Measurements from ENCODE around the gene CAMTA1.

CAMTA1 gene

GRCh38 chr1:7624791-7625355, 839.6 kb downstream of the CAMTA1 start:
- no peaks in the 10 kb centered on the region for H3K9me3 ChIP-seq (ENCODE audit: control insufficient read depth, low read length)
- no peak overlapping the region for H3K27ac ChIP-seq (ENCODE audit: low read depth, low read length, severe bottlenecking)
- WGBS, 2 experiments (ENCODE audit: insufficient coverage in 2 of 2): 90 to 95% methylated on average over 6 to 7 of the region's 7 CpGs
- H3K4me1 ChIP-seq (ENCODE audit: control insufficient read depth, insufficient read depth, low read length, poor library complexity, severe bottlenecking): no peaks in the 10 kb centered on the region
- H3K4me3 ChIP-seq (ENCODE audit: extremely low read depth, insufficient read depth, low read length, poor library complexity, severe bottlenecking): no peak overlapping the region
- no peaks in the 10 kb centered on the region for H3K36me3 ChIP-seq (ENCODE audit: control insufficient read depth, insufficient read depth, low read length)

- Histone ChIP-seq H3K36me3 (ENCODE audit: control insufficient read depth, insufficient read depth, low read length) (no peaks in the 10 kb centered on the region), H3K27ac (ENCODE audit: low read depth, low read length, severe bottlenecking) (no peak overlapping the region), H3K9me3 (ENCODE audit: control insufficient read depth, low read length) (no peaks in the 10 kb centered on the region), H3K4me3 (ENCODE audit: extremely low read depth, insufficient read depth, low read length, poor library complexity, severe bottlenecking) (no peak overlapping the region), H3K4me1 (ENCODE audit: control insufficient read depth, insufficient read depth, low read length, poor library complexity, severe bottlenecking) (no peaks in the 10 kb centered on the region)
- WGBS, 2 experiments (ENCODE audit: insufficient coverage in 2 of 2): 92 to 96% methylated on average over 8 to 12 of the region's 12 CpGs
Measured at GRCh38 chr1:7625401-7625800, 840.1 kb downstream of the CAMTA1 start.

- 88 to 93% methylated on average over 4 of the region's 4 CpGs for WGBS, 2 experiments (ENCODE audit: insufficient coverage in 2 of 2)
- Histone ChIP-seq H3K4me3 (ENCODE audit: extremely low read depth, insufficient read depth, low read length, poor library complexity, severe bottlenecking) (no peak overlapping the region), H3K9me3 (ENCODE audit: control insufficient read depth, low read length) (no peaks in the 10 kb centered on the region), H3K36me3 (ENCODE audit: control insufficient read depth, insufficient read depth, low read length) (no peaks in the 10 kb centered on the region), H3K4me1 (ENCODE audit: control insufficient read depth, insufficient read depth, low read length, poor library complexity, severe bottlenecking) (no peaks in the 10 kb centered on the region), H3K27ac (ENCODE audit: low read depth, low read length, severe bottlenecking) (no peak overlapping the region)
Measured at GRCh38 chr1:7628273-7628672, 843.0 kb downstream of the CAMTA1 start.

- H3K4me3 ChIP-seq (ENCODE audit: extremely low read depth, insufficient read depth, low read length, poor library complexity, severe bottlenecking): no peak overlapping the region
- no peaks in the 10 kb centered on the region for H3K36me3 ChIP-seq (ENCODE audit: control insufficient read depth, insufficient read depth, low read length)
- no peak overlapping the region for H3K27ac ChIP-seq (ENCODE audit: low read depth, low read length, severe bottlenecking)
- H3K4me1 ChIP-seq (ENCODE audit: control insufficient read depth, insufficient read depth, low read length, poor library complexity, severe bottlenecking): no peaks in the 10 kb centered on the region
- 92 to 98% methylated on average over 7 to 8 of the region's 8 CpGs for WGBS, 2 experiments (ENCODE audit: insufficient coverage in 2 of 2)
- H3K9me3 ChIP-seq (ENCODE audit: control insufficient read depth, low read length): no peaks in the 10 kb centered on the region
Measured at GRCh38 chr1:7629011-7629410, 843.8 kb downstream of the CAMTA1 start.

GRCh38 chr1:7629465-7630195, 844.4 kb downstream of the CAMTA1 start:
- Histone ChIP-seq H3K4me1 (ENCODE audit: control insufficient read depth, insufficient read depth, low read length, poor library complexity, severe bottlenecking) (no peaks in the 10 kb centered on the region), H3K9me3 (ENCODE audit: control insufficient read depth, low read length) (no peaks in the 10 kb centered on the region), H3K36me3 (ENCODE audit: control insufficient read depth, insufficient read depth, low read length) (no peaks in the 10 kb centered on the region), H3K27ac (ENCODE audit: low read depth, low read length, severe bottlenecking) (no peak overlapping the region), H3K4me3 (ENCODE audit: extremely low read depth, insufficient read depth, low read length, poor library complexity, severe bottlenecking) (no peak overlapping the region)
- 90 to 92% methylated on average over 21 to 22 of the region's 22 CpGs for WGBS, 2 experiments (ENCODE audit: insufficient coverage in 2 of 2)

GRCh38 chr1:7630378-7630777, 845.1 kb downstream of the CAMTA1 start:
- Histone ChIP-seq H3K9me3 (ENCODE audit: control insufficient read depth, low read length) (no peaks in the 10 kb centered on the region), H3K4me1 (ENCODE audit: control insufficient read depth, insufficient read depth, low read length, poor library complexity, severe bottlenecking) (no peaks in the 10 kb centered on the region), H3K36me3 (ENCODE audit: control insufficient read depth, insufficient read depth, low read length) (no peaks in the 10 kb centered on the region), H3K4me3 (ENCODE audit: extremely low read depth, insufficient read depth, low read length, poor library complexity, severe bottlenecking) (no peak overlapping the region), H3K27ac (ENCODE audit: low read depth, low read length, severe bottlenecking) (no peak overlapping the region)
- WGBS, 2 experiments (ENCODE audit: insufficient coverage in 2 of 2): 91 to 97% methylated on average over 3 to 4 of the region's 8 CpGs

- WGBS, 2 experiments (ENCODE audit: insufficient coverage in 2 of 2): 91 to 96% methylated on average over 5 to 12 of the region's 16 CpGs
- no peak overlapping the region for H3K4me3 ChIP-seq (ENCODE audit: extremely low read depth, insufficient read depth, low read length, poor library complexity, severe bottlenecking)
- no peaks in the 10 kb centered on the region for H3K36me3 ChIP-seq (ENCODE audit: control insufficient read depth, insufficient read depth, low read length)
- no peak overlapping the region for H3K27ac ChIP-seq (ENCODE audit: low read depth, low read length, severe bottlenecking)
- H3K9me3 ChIP-seq (ENCODE audit: control insufficient read depth, low read length): no peaks in the 10 kb centered on the region
- H3K4me1 ChIP-seq (ENCODE audit: control insufficient read depth, insufficient read depth, low read length, poor library complexity, severe bottlenecking): no peaks in the 10 kb centered on the region
Measured at GRCh38 chr1:7632176-7632575, 846.9 kb downstream of the CAMTA1 start.

GRCh38 chr1:7632681-7633080, 847.4 kb downstream of the CAMTA1 start:
- H3K4me1 ChIP-seq (ENCODE audit: control insufficient read depth, insufficient read depth, low read length, poor library complexity, severe bottlenecking): no peaks in the 10 kb centered on the region
- 81 to 83% methylated on average over 7 to 9 of the region's 9 CpGs for WGBS, 2 experiments (ENCODE audit: insufficient coverage in 2 of 2)
- H3K9me3 ChIP-seq (ENCODE audit: control insufficient read depth, low read length): no peaks in the 10 kb centered on the region
- H3K4me3 ChIP-seq (ENCODE audit: extremely low read depth, insufficient read depth, low read length, poor library complexity, severe bottlenecking): no peak overlapping the region
- H3K36me3 ChIP-seq (ENCODE audit: control insufficient read depth, insufficient read depth, low read length): no peaks in the 10 kb centered on the region
- no peak overlapping the region for H3K27ac ChIP-seq (ENCODE audit: low read depth, low read length, severe bottlenecking)

GRCh38 chr1:7633506-7634245, 848.4 kb downstream of the CAMTA1 start:
- WGBS, 2 experiments (ENCODE audit: insufficient coverage in 2 of 2): 95% methylated on average over 22 to 24 of the region's 25 CpGs
- no peaks in the 10 kb centered on the region for H3K36me3 ChIP-seq (ENCODE audit: control insufficient read depth, insufficient read depth, low read length)
- H3K4me3 ChIP-seq (ENCODE audit: extremely low read depth, insufficient read depth, low read length, poor library complexity, severe bottlenecking): no peak overlapping the region

GRCh38 chr1:7634546-7635240, 849.4 kb downstream of the CAMTA1 start:
- Histone ChIP-seq H3K4me3 (ENCODE audit: extremely low read depth, insufficient read depth, low read length, poor library complexity, severe bottlenecking) (no peak overlapping the region), H3K27ac (ENCODE audit: low read depth, low read length, severe bottlenecking) (no peak overlapping the region)

More at GRCh38 chr1:7633506-7634245, 848.4 kb downstream of the CAMTA1 start:
- Histone ChIP-seq H3K27ac (ENCODE audit: low read depth, low read length, severe bottlenecking) (no peak overlapping the region), H3K9me3 (ENCODE audit: control insufficient read depth, low read length) (no peaks in the 10 kb centered on the region), H3K4me1 (ENCODE audit: control insufficient read depth, insufficient read depth, low read length, poor library complexity, severe bottlenecking) (no peaks in the 10 kb centered on the region)

More at GRCh38 chr1:7634546-7635240, 849.4 kb downstream of the CAMTA1 start:
- H3K4me1 ChIP-seq (ENCODE audit: control insufficient read depth, insufficient read depth, low read length, poor library complexity, severe bottlenecking): no peaks in the 10 kb centered on the region
- WGBS, 2 experiments (ENCODE audit: insufficient coverage in 2 of 2): 91 to 97% methylated on average over 8 to 9 of the region's 13 CpGs
- H3K36me3 ChIP-seq (ENCODE audit: control insufficient read depth, insufficient read depth, low read length): no peaks in the 10 kb centered on the region
- no peaks in the 10 kb centered on the region for H3K9me3 ChIP-seq (ENCODE audit: control insufficient read depth, low read length)
